Measurements from ENCODE around the gene DEFB110. TPM values are rescaled to one million over a fixed set of nuclear protein-coding genes. Genes with fewer than 3 reads are reported as not detected.
A peak's percentile ranks its signal among the peaks of the same experiment; 100 is the strongest.

The DEFB110 gene
- not detected for total RNA-seq

DNA sequence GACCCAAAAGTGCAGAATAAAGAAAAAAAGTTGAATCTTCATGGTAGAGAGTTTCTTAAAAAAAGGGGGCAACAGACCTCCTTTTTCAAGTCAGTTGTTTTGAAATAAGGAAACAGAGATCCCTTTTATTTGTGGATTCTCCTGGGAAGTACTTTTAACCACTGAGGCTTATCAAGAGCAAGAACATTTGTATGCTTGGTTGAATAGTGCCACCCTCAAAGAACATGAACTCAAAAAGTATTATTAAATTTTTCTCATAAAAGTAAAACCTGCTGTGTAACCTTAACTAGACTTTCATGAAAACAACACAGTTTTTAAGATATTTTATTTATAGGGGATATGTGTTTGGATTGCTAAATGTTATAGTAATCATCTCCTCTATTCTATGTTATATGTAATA lies at the start of gene DEFB110:
DEFB110 (minus strand) TSS at position 101 of the 400 bp plus-strand sequence; CDS start at position 42, 59 bp downstream.
- DNase-seq: no peak

- DNase-seq: no peak
These were observed 48.3 kb upstream of the DEFB110 start for GRCh38 chr6:50070101-50070500.

- no peak for DNase-seq
These were observed 40.3 kb upstream of the DEFB110 start for GRCh38 chr6:50062051-50062450.

- no peak for DNase-seq
These were observed 34.4 kb upstream of the DEFB110 start for GRCh38 chr6:50056242-50056641.

DNA sequence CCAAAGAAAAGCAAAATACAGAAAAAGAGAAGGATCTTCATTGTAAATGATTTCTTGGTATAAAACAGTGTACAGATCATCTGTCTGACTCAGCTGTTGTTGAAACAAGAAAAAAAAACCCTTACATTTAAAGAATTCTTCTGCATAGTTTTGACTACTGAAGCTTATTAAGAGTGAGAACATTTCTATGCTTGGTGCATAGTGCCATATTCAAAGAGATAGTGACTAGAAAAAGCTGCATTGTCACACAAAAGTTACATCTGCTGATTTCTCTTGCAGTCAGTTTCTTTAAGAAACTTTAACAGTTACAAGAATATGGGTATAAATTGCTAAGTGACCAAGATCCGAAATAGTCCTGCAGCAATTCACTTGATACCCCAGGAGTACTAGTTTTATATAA lies 28.0 kb upstream of the DEFB110 start, which contains the start of gene DEFB112:
DEFB112 (minus strand) TSS at position 101 of the 400 bp plus-strand sequence; CDS start at position 41, 60 bp downstream.
- no peak for DNase-seq

GRCh38 chr6:50047026-50047425 lies 25.2 kb upstream of the DEFB110 start:
- DNase-seq: no peak

GRCh38 chr6:50030777-50031562 lies 9.2 kb upstream of the DEFB110 start:
- peak; percentile 12 for DNase-seq

- no peak for DNase-seq
These were observed 8.6 kb upstream of the DEFB110 start for GRCh38 chr6:50030350-50030749.

GRCh38 chr6:50025258-50025657 lies 3.5 kb upstream of the DEFB110 start:
- DNase-seq: no peak

DNA sequence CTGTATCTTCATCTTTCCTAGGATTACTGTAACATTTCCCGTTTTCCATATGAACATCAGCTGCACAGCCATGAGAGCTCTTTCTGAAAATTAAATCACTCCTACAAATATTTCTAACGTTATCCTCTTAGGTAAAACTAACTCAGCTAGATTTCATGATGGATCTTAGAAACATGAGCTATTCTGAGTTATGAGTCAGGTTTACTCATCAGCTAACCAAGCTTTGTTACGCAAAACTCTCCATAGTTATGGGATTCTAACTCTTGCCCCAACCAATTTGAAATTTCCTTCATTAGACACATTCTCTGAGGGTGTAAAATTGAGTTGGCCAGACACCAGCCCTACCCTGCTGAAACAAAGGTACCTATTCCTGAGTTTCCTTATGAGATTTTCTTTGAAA lies 14.0 kb downstream of the DEFB110 start:
- DNase-seq: no peak

- no peak for DNase-seq
These were observed 18.7 kb downstream of the DEFB110 start for GRCh38 chr6:50003139-50003538.

DNA sequence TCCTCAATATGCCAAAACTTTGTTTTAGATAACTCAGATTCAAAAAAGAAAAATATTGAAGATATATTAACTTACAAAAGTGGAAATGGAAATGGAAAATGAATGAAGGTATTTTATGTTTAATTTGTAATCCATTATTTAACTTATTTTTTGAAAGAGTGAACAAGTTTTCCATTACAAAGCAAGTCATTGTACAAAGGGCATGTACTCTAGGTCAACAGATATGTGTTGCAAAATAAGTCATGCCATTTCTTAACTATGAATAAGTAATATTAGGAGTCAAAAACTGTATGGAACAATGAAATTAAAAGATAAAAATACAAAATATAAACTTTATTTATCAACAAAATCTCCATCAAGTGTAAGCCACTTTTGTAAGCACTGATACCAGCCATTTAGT lies 26.5 kb downstream of the DEFB110 start:
- DNase-seq: no peak

DNA sequence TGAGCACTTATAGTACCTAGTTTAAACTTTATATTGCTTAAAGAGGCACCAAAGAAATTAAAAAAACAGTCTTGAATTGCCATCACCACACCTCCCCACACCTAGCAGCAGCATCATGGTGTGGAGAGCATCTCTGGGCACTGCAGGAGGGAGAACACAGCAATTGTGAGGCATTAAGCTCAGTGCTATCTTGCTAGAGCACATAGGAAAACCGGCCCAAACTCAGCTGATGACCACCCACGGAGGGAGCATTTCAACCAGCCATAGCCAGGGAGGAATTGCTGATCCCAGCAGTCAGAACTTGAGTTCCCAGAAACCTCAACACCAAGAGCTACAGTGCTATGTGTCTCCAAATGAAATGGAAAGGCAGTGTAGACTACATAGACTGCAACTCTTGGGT lies 32.9 kb downstream of the DEFB110 start:
- no peak for DNase-seq

DNA sequence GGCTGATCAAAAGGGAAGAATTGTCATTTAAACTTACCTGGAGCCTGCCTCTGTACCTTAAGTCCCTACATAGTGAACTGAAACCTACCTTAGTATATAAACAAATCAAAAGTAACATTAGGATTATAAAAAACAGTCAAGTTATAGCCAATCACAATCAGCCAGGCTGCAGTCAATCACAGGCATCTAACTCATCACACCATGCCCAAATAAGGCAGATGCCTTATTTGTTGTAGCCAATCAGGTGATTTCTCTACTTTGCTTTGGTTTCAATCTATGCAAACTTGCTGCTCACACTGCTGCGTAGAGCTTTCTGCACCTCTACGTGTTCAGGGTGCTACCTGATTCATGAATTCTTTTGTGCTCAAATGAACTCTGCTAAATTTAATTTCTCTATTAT lies 34.0 kb downstream of the DEFB110 start:
- no peak for DNase-seq

DNA sequence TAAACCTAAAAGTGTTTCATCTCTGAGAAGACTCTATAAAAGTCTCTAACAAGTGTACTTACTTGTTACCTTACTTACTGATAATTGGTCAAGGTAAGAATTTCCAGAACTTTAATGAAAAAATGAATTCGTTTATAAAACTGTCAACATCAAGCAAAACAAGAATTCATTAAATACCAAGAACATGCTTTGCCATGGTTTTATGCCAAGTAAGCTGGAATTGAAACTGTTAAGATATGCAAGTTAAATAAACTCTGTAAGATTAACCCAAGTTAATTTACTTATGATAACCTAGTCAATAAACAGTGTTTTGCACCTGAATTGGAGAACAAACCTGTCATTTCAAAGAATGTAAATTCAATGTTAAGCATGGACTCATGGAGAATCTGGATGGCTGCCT lies 35.2 kb downstream of the DEFB110 start:
- DNase-seq: no peak

DNA sequence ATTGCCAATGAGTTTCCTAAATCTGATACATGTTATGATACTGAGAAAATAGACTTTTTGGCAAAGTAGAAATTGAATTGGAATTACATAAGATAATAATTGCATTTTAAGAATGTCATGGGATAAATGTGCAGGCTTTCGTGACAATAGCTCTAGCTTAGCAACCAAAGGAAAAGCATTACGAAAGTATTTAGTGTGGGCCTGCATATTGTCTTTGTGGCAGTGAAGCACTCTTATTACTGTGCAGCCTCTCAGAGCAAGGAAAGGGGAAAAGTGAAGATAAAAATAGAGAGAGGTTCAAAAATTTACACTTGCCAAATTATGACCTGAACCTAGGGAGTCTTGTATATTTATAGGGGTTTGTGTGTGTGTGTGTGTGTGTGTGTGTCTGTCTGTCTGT lies 39.7 kb downstream of the DEFB110 start:
- peak; percentile 5 for DNase-seq

DNA sequence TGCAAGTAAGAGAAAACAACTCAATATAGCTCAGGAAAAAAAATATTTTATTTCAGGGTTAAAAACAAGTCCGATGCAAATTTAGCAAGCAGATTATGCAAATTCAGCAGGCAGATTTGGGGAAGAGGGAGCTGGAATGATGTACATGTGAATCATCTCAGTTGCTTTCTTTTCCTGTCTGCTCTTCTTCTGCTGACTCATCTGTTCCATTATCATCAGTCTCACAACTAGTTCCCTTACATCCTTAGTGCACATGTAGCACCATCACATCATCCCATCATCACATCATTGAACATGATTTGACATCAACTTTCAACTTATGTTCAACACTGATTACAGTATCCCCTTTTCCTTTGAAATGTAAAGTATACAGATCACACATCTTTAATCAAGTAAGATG lies 40.9 kb downstream of the DEFB110 start:
- DNase-seq: no peak

- no peak for DNase-seq
These were observed 42.2 kb downstream of the DEFB110 start for GRCh38 chr6:49979584-49979983.

DNA sequence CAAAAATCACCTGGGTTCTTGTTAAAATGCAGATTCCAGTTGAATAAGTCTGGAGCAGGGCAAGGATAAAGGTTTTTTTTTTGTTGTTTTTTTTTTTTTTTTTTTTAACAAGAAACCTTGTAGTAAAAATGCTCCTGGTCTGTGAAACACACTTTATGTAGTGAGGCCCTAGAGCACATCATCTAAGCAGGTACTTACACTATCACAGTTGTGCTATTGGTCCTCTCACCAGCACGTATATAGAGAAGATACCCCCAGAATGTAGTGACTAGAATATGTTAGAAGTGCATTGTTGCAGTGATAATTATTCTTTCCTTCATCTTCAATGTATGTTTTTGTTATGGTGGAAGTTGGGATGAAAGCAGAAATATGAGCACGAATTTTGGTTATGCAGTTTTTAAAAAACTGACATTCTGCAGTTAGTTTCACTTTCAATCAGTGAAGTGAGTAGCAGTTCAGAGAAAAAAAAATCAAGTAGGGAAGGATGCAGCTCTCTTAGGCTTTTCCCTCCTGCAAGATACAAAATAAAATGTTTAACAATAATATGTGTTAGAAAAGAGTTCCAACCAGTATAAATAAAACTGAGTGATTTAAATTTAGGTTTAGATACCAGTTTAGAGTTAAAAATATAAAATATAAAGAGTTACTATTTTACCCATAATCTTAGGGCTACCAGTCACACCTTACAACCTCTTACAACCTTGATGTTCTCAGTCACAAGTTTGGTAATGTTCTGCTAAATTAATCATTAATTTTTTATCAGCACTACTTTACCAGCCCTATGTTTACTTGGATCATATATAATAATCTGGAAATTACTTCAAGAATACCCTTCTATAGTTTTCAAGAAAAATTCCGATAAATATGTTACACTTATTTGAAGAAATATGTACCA lies 43.2 kb downstream of the DEFB110 start:
- DNase-seq: no peak

DNA sequence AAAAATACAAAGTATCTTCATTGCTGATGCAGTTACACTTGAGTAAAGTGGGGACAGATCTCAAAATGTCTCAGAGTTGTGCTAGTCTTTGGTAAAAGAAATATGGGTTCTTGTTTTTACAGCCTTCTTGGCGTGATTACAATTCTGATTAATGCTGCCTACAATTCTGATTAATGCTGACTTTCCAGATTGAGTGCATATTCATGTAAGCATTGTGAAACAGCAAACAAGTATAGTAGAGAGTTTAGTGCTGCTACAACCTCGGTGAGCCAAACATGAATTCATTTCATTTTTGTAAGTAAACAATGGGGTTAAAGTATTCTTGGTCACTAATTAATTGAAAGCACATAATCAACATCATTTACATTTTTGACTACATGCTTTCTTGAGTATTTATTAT lies 52.2 kb downstream of the DEFB110 start, which contains the start of gene DEFB113:
DEFB113 (minus strand) TSS at position 21 of the 400 bp plus-strand sequence; CDS start at position 21, 0 bp downstream.
- no peak for DNase-seq
